K562 (cell line): Measurements from ENCODE around the gene UBASH3B. TPM values are rescaled to one million over a fixed set of nuclear protein-coding genes. Genes with fewer than 3 reads are reported as not detected.

Source experiments
- ATAC-seq: fragments of 200-7000 bp; cut with Tn5 transposase; 3 replicates; pipeline ENCODE4 v1.9.1; 2020; ENCODE audit warnings: moderate library complexity
- BruUV-seq: library from RNA; stranded (reverse); fragments of 400-500 nt; replicated peaks from 2 replicates; lab custom pipeline; 2021; lab: Mats Ljungman, UMichigan
- CTCF ChIA-PET: fragments of 300-600 bp; formaldehyde crosslinking; extraction: SDS; loops from one replicate; lab custom pipeline; 2021; ENCODE audit warnings: low intra/inter-chr PET ratio; lab: Yijun Ruan, JAX
- POLR2A ChIA-PET: fragments of 300-600, 350-650 bp; sonication (Branson Sonifier 250); formaldehyde crosslinking; extraction: SDS; loops from one replicate; lab custom pipeline; 2021; ENCODE audit warnings: antibody characterized with exemption, inconsistent platforms; lab: Yijun Ruan, JAX
- DNase-seq, 4 experiments: peaks; one replicate each; pipeline versions ENCODE4 v3.0.0 to v3.0.0-alpha.2; 2011 to 2018; ENCODE audit warnings: low spot score in 3 of 4, mixed read lengths in 3 of 4; ENCODE audit errors: extremely low read depth in 1 of 4
- FAIRE-seq: peaks from 2 replicates; lab custom pipeline; 2011; peaks lifted over from hg19 to GRCh38; lab: Jason Lieb, UNC
- H2AFZ ChIP-seq: 2 replicates; pipeline ENCODE4 v1.6.0; 2011; ENCODE audit warnings: low read depth, low read length, control low read depth, inconsistent platforms
- H3K27ac ChIP-seq: fragments of 200-600 bp; 3 replicates; pipeline ENCODE4 v1.8.0; 2011; ENCODE audit warnings: low read depth, mild to moderate bottlenecking, control low read depth, inconsistent platforms, low read length, moderate library complexity, mixed read lengths; ENCODE audit errors: extremely low read depth
- H3K27me3 ChIP-seq, 2 experiments: fragments of 300-600 bp in 1 of 2; 2 replicates in 1 of 2; 3 replicates in 1 of 2; pipeline versions ENCODE4 v1.6.0 to v1.8.0; 2011; ENCODE audit warnings: inconsistent platforms in 2 of 2, low read length in 2 of 2, mild to moderate bottlenecking in 1 of 2, mixed read lengths in 1 of 2, moderate library complexity in 1 of 2; ENCODE audit not compliant: control insufficient read depth in 2 of 2, insufficient read depth in 2 of 2
- H3K36me3 ChIP-seq: fragments of 300-600 bp; 3 replicates; pipeline ENCODE4 v1.8.0; 2011; ENCODE audit warnings: mild to moderate bottlenecking, low read length, inconsistent platforms; ENCODE audit not compliant: control insufficient read depth, insufficient read depth
- H3K4me1 ChIP-seq, 2 experiments: fragments of 200-600 bp in 1 of 2; replicated peaks in 1 of 2; 2 replicates in 1 of 2; 3 replicates in 1 of 2; pipeline versions ENCODE4 v1.5.1 to v1.8.0; 2011; ENCODE audit warnings: inconsistent platforms in 2 of 2, low read length in 2 of 2, mild to moderate bottlenecking in 1 of 2, mixed read lengths in 1 of 2, moderate library complexity in 1 of 2; ENCODE audit not compliant: control insufficient read depth in 2 of 2, insufficient read depth in 2 of 2
- H3K4me2 ChIP-seq: 2 replicates; pipeline ENCODE4 v1.6.1; 2011; ENCODE audit warnings: low read length, control low read depth, inconsistent platforms, mixed read lengths; ENCODE audit not compliant: insufficient read depth
- H3K4me3 ChIP-seq: fragments of 200-600 bp; sonication (generic), shearing (Covaris generic); 2 replicates; pipeline ENCODE4 v1.5.1; 2016; ENCODE audit warnings: control low read depth, inconsistent platforms
- H3K79me2 ChIP-seq: fragments of 200-600 bp; 3 replicates; pipeline ENCODE4 v1.8.0; 2011; ENCODE audit warnings: low read length, inconsistent platforms; ENCODE audit not compliant: control insufficient read depth, insufficient read depth
- H3K9ac ChIP-seq, 2 experiments: 2 replicates each; pipeline versions ENCODE4 v1.6.0 to v1.6.1; 2011; ENCODE audit warnings: low read depth in 2 of 2, low read length in 2 of 2, control low read depth in 1 of 2, inconsistent platforms in 1 of 2, mild to moderate bottlenecking in 1 of 2, mixed read lengths in 1 of 2; ENCODE audit not compliant: insufficient read depth in 1 of 2
- H3K9me1 ChIP-seq: one replicate; pipeline ENCODE4 v1.6.0; 2011; ENCODE audit warnings: inconsistent platforms, mild to moderate bottlenecking, low read length, moderate library complexity; ENCODE audit not compliant: control insufficient read depth, insufficient read depth
- H3K9me3 ChIP-seq: replicated peaks from 2 replicates; pipeline ENCODE4 v1.5.1; 2011; ENCODE audit warnings: low read depth, low read length, inconsistent platforms; ENCODE audit not compliant: control insufficient read depth, insufficient read depth
- H4K20me1 ChIP-seq: replicated peaks from 2 replicates; pipeline ENCODE4 v1.6.1; 2011; ENCODE audit warnings: low read length, inconsistent platforms, mixed read lengths; ENCODE audit not compliant: control insufficient read depth, insufficient read depth
- CEBPB ChIP-seq: fragments of 450-650 bp; IDR thresholded peaks from 2 replicates; pipeline ENCODE4 v1.6.1; 2016; ENCODE audit warnings: missing genetic modification characterization, missing compliant biosample characterization
- POU5F1 ChIP-seq: fragments of 150-350 bp; IDR thresholded peaks from 2 replicates; pipeline ENCODE4 v1.6.1; 2014; ENCODE audit warnings: borderline replicate concordance, low read length, low read depth, mild to moderate bottlenecking; ENCODE audit not compliant: partially characterized antibody
- TFE3 ChIP-seq: fragments of 450-650 bp; formaldehyde crosslinking; IDR thresholded peaks from 2 replicates; pipeline ENCODE4 v1.4.0; 2020; ENCODE audit warnings: mild to moderate bottlenecking, mixed read lengths
- ZNF140 ChIP-seq: fragments of 250-450 bp; sonication (Bioruptor Pico); IDR thresholded peaks from 2 replicates; pipeline ENCODE4 v1.8.0; 2021; ENCODE audit warnings: moderate library complexity, mild to moderate bottlenecking, inconsistent platforms
- WGBS: fragments of 100-300 bp; shearing (Covaris generic); methylation state at CpG from one replicate; pipeline ENCODE4 v1.1.6; 2016; ENCODE audit warnings: low coverage, mixed read lengths; ENCODE audit not compliant: insufficient coverage; ENCODE audit errors: missing lambda C conversion rate; 5-methylcytosine and 5-hydroxymethylcytosine counted together
- in situ Hi-C: fragments of 300-500 bp; cut with MboI; formaldehyde crosslinking; loops from 4 replicates; pipeline ENCODE4 v1.15.0; 2018; ENCODE audit warnings: inconsistent platforms, mixed read lengths
- intact Hi-C: fragments of 100-400 bp; cut with micrococcal nuclease; formaldehyde crosslinking; loops from 2 replicates; pipeline ENCODE4 v1.14.2; 2022
- polyA plus RNA-seq, 8 experiments: library from polyadenylated mRNA; depleted of rRNA in 4 of 8; stranded (reverse) in 5 of 8; unstranded in 3 of 8; fragments of >200 nt; fragmentation: Nextera tagmentation in 2 of 8; fragmentation: Illumina TruSeq in 1 of 8; extraction: Ambion mirVana in 2 of 8; extraction: Trizol in 1 of 8; gene quantifications; 2 replicates each; pipeline versions ENCODE4 v1.2.1 to v1.2.3, GENCODE V29; 2011 to 2014; ENCODE audit warnings: inconsistent platforms in 1 of 8, missing spikeins in 1 of 8
- total RNA-seq, 7 experiments: library from RNA; depleted of rRNA in 6 of 7; stranded (reverse); fragments of >200 nt in 6 of 7; fragmentation: Illumina TruSeq in 2 of 7; extraction: Trizol in 2 of 7; gene quantifications; 2 replicates each; pipeline versions ENCODE4 v1.2.1 to v1.2.3, GENCODE V29; 2011 to 2021; ENCODE audit warnings: low replicate concordance in 1 of 7

UBASH3B gene
- total and polyA plus RNA-seq, 9 of the 15 experiments (the other 6 are each of a cell fraction or from before 2014, with no cell fraction given): 0.01 to 0.31 (median 0.08) TPM; not detected in 2

- ChIA-PET POLR2A (no interaction called here), CTCF (no interaction called here)
- intact Hi-C loops: no loop called here
- FAIRE-seq (no peak), DNase-seq (no peak), ATAC-seq (no peak)
- Histone ChIP-seq H3K4me1 (peaks cover 0 to 4% of the 10 kb centered on the region in 2 experiments; a peak in 1 of 5 replicates), H3K36me3 (no peaks in the 10 kb centered on the region), H3K9me1 (no peaks in the 10 kb centered on the region), H3K4me3 (no peak overlapping the region), H3K4me2 (no peak overlapping the region), H3K9me3 (no peaks in the 10 kb centered on the region), H3K27ac (no peak overlapping the region), H2AFZ (no peak overlapping the region), H4K20me1 (0 out of 2 replicates have a peak, but pooled peaks cover 6% of the 10 kb centered on the region), H3K27me3 (peaks cover 0 to 19% of the 10 kb centered on the region in 2 experiments; a peak in 2 of 5 replicates), H3K79me2 (no peaks in the 10 kb centered on the region), H3K9ac (no peak overlapping the region)
- 0% methylated on average over 1 of the region's 1 CpG for WGBS
- in situ Hi-C loops: no loop called here
- BruUV-seq: no TSS peak
- TF ChIP-seq ZNF140 (CRISPR knock-in tag) (no peak), TFE3 (CRISPR knock-in tag) (no peak), POU5F1 (no peak), CEBPB (no peak)
Observed at GRCh38 chr11:122650619-122651018, 4.9 kb upstream of the UBASH3B start.
